Measurements from ENCODE around the gene LAMC3.

Gene LAMC3

GRCh38 chr9:131045300-131046092, 36.5 kb downstream of the LAMC3 start:
- DNase-seq (ENCODE audit: low read depth), result no peak

- no peak for DNase-seq (ENCODE audit: low read depth)
Observed at GRCh38 chr9:131046093-131046380, 37.1 kb downstream of the LAMC3 start.

DNA sequence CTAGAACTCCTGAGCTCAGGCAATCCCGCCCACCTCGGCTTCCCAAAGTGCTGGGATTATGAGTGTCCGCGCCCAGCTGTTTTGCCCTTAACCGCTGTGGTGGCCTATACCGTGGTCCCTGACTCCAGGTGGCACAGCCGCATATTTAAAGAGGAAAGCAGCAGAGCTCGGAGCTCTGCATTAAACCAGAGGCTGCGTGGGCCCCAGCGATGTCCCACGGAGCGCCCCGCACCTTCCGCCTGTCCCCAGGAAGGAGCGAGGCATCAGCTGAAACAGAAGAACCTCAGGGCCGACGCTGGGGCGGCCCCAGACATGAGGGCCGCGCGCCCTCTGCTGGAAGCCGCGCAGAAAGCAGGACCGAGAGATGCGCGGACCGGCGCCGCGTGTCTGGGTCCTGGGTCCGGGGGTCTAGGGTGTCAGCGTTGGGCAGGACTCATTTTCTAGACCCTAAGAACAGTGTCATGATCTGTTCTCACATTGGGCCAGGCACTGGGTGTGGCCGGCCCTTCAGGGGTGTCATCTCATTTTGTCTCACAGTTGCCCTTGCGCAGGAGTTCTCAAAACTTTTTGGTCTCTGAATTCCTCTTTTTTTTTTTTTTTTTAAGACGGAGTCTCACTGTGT, 37.7 kb downstream of the LAMC3 start:
- no peak for DNase-seq (ENCODE audit: low read depth)

DNA sequence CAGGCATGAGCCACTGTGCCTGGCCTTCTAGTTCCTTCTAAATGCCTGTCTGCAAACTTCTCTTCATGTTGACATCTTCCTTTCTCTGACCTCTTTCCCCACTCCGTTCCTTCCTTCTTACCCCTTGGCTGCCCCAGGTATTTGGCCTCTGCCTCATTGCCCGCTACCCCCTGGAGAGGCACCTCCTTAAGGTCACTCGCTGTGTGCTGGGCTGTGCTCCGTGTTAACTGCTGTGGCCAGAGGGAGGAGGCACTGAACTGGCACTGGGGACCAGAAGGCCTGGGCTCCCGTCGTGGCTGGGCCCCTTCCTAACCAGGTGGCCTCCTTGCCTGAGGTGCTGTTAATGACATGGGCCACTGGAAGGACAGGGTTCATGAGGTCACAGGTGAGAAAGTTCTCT, 39.4 kb downstream of the LAMC3 start:
- no peak for DNase-seq (ENCODE audit: low read depth)

- no peak for DNase-seq (ENCODE audit: low read depth)
Observed at GRCh38 chr9:131048820-131049219, 39.8 kb downstream of the LAMC3 start.

DNA sequence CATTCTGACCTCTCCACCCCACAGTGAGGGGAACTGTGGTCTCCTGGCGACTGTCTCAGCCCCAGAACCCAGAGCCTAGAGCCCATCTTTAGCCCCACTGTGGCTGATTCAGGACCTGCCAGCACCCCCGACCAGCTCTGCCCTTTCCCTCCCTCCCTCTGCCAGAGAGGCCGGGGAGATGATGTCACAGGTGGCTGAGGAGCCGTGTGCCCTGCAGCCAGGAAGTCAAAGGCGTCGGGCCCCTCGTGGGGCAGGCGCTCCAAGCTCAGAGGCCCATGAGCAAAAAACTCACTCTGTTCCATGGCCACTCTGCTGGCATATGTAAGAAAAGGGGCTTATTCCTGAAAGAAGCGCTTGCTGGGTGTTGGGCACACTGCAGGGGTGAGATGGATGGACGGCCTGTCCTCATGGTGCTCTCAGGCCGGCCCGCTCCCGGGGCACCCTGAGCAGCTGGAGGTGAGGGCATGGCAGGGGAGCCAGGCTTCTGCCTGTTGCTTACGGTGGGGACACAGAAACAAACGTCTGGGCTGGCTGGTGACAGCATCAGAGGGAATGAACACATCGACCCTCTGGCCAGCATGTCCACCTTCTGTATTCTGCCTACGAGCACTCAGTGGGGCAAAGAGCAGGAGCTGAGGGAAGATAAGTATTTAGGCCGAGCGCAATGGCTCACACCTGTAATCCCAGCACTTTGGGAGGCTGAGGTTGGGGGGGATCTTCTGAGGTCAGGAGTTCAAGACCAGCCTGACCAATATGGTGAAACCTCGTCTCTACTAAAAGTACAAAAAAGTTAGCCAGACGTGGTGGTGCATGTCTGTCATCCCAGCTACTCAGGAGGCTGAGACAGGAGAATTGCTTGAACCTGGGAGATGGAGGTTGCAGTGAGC, 41.1 kb downstream of the LAMC3 start:
- no peak for DNase-seq (ENCODE audit: low read depth)

DNA sequence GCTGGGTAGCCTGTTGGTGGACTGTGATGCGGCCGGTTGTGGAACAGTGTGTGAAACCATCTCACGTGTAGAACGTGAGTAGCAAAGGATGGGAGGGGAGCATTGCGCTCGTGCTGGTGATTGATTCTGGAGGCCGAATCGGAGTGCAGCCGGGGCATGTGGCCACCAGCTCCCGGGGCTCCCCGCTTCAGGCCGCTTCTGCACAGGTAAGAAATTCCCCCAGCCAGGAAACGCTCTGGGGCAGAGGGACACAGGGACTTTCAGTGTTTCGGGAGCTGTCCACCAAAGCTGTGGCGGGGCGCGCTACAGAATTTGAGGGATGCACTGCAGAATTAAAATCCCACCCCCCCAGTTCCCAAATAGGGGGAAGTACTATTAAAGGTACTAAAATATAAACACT, 41.9 kb downstream of the LAMC3 start:
- no peak for DNase-seq (ENCODE audit: low read depth)

- no peak for DNase-seq (ENCODE audit: low read depth)
Observed at GRCh38 chr9:131051592-131052517, 42.9 kb downstream of the LAMC3 start.

GRCh38 chr9:131053896-131054295, 44.9 kb downstream of the LAMC3 start:
- no peak for DNase-seq (ENCODE audit: low read depth)

GRCh38 chr9:131056781-131057506, 48.0 kb downstream of the LAMC3 start:
- no peak for DNase-seq (ENCODE audit: low read depth)

GRCh38 chr9:131060900-131061630, 52.1 kb downstream of the LAMC3 start:
- DNase-seq (ENCODE audit: low read depth), result no peak

- no peak for DNase-seq (ENCODE audit: low read depth)
Observed at GRCh38 chr9:131062969-131063368, 54.0 kb downstream of the LAMC3 start.

GRCh38 chr9:131065599-131065998, 56.6 kb downstream of the LAMC3 start:
- DNase-seq (ENCODE audit: low read depth), result no peak

GRCh38 chr9:131067625-131068024, 58.7 kb downstream of the LAMC3 start:
- DNase-seq (ENCODE audit: low read depth), result no peak

GRCh38 chr9:131068076-131068816, 59.3 kb downstream of the LAMC3 start:
- no peak for DNase-seq (ENCODE audit: low read depth)

- no peak for DNase-seq (ENCODE audit: low read depth)
Observed at GRCh38 chr9:131069699-131070098, 60.7 kb downstream of the LAMC3 start.

GRCh38 chr9:131072107-131072870, 63.3 kb downstream of the LAMC3 start:
- no peak for DNase-seq (ENCODE audit: low read depth)

DNA sequence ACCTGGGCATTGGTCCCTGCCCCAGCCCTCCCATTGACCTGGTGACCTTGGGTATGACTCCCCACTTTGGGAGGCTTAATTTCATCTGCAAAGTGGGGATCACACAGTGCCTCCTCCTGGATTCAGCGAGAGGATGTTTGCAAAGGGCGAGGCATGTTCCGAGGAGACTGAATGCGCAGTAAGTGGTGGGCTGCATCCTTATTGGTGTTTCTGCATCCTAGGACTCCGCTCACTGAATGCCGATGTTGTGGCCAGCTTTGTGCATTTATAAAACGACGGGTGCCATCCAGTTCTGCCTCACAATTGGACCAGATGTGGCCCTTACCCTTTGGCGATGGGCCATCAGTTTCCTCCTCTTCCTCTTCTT, 63.9 kb downstream of the LAMC3 start:
- DNase-seq (ENCODE audit: low read depth), result no peak

Measured in non-pigmented ciliary epithelial cell (primary cell).